Right lobe of liver (tissue), 6 donors: ENCODE results near the gene ATP8B3. TPM values are rescaled to one million over a fixed set of nuclear protein-coding genes. Genes with fewer than 3 reads are reported as not detected.

Source experiments
- ATAC-seq, 4 donors: fragments of 200-7000 bp; cut with Tn5 transposase; one replicate each; pipeline ENCODE4 v1.9.1; 2020; ENCODE audit warnings: mild to moderate bottlenecking in 4 of 4, moderate library complexity in 4 of 4
- DNase-seq, 3 donors: peaks; one replicate each; pipeline ENCODE4 v3.0.0-alpha.2; 2020
- H3K27ac ChIP-seq, 3 donors: fragments of 200-600 bp; one replicate each; pipeline ENCODE4 v1.8.0; 2022
- H3K27me3 ChIP-seq, 2 donors: fragments of 200-600 bp; one replicate each; pipeline ENCODE4 v1.8.0; 2022
- H3K36me3 ChIP-seq, 4 donors: fragments of 200-600 bp; sonication (generic) in 1 of 4; one replicate each; pipeline versions ENCODE4 v1.5.1 to v1.8.0; 2017 to 2022; ENCODE audit warnings: control low read depth in 1 of 4
- H3K4me1 ChIP-seq, 4 donors: fragments of 200-600 bp; sonication (generic) in 1 of 4; one replicate each; pipeline versions ENCODE4 v1.5.1 to v1.8.0; 2017 to 2022; ENCODE audit warnings: control low read depth in 1 of 4
- H3K4me3 ChIP-seq, 3 donors: fragments of 200-600 bp; one replicate each; pipeline ENCODE4 v1.8.0; 2022
- H3K9me3 ChIP-seq, 4 donors: fragments of 200-600 bp; sonication (generic) in 1 of 4; one replicate each; pipeline versions ENCODE4 v1.5.1 to v1.8.0; 2017 to 2022; ENCODE audit warnings: control low read depth in 1 of 4
- CTCF ChIP-seq, 4 donors: fragments of 200-600 bp in 3 of 4; fragments of 450-650 bp in 1 of 4; IDR thresholded peaks; one replicate each; pipeline versions ENCODE4 v1.5.1 to v1.8.0; 2016 to 2022; ENCODE audit warnings: antibody characterized with exemption in 4 of 4, mild to moderate bottlenecking in 2 of 4
- POLR2A ChIP-seq: fragments of 450-650 bp; IDR thresholded peaks from one replicate; pipeline ENCODE4 v1.6.1; 2017; ENCODE audit warnings: antibody characterized with exemption, mild to moderate bottlenecking
- WGBS: methylation state at CpG from one replicate; pipeline ENCODE4 v1.1.6; 2018; ENCODE audit warnings: low coverage, low lambda C conversion rate; ENCODE audit not compliant: insufficient coverage; ENCODE audit errors: missing lambda C conversion rate; 5-methylcytosine and 5-hydroxymethylcytosine counted together
- intact Hi-C, 2 donors: fragments of 100-400 bp; cut with DNase I; formaldehyde crosslinking; loops; one replicate each; pipeline versions ENCODE4 v1.11.2 to v1.14.1; 2022
- total RNA-seq, 6 experiments: library from RNA; depleted of rRNA in 2 of 6; stranded (reverse); fragments of >200 nt in 2 of 6; fragmentation: NEBNext Ultra II Directional in 3 of 6; extraction: Animal tissue kit (Norgen Biotek cat#: 25700) in 3 of 6; gene quantifications; one replicate each; pipeline versions ENCODE4 v1.1.0 to v1.2.4, GENCODE V29; 2016 to 2023
- donor health status: DM: no; HTN: yes; CAD: no.
- donor health status: DM: no; HTN: no; CAD: no.
- donor health status: DM: no; HTN: no; CAD: no.
- donor health status: DM: no; HTN: yes; CAD: no.
- donor health status: DM: no; HTN: yes; CAD: no.

Gene ATP8B3
- total RNA-seq, 6 experiments from 2014 or later: 0.86 to 5.7 (median 3.1) TPM

GRCh38 chr19:1745589-1746031, 66.5 kb downstream of the ATP8B3 start:
- no peak for TF ChIP-seq POLR2A
- no peak for TF ChIP-seq CTCF (IDR thresholded peaks at IDR 0.05)
- no peak overlapping the region for H3K27ac ChIP-seq
- peaks cover 0 to 7% (median 0%) of the 10 kb centered on the region in 4 donors for H3K4me1 ChIP-seq
- 6% methylated on average over 14 of the region's 14 CpGs for WGBS
- no peak for DNase-seq
- H3K36me3 ChIP-seq: no peaks in the 10 kb centered on the region
- H3K27me3 ChIP-seq: peaks cover 4 to 38% of the 10 kb centered on the region in 2 donors
- no peaks in the 10 kb centered on the region for H3K9me3 ChIP-seq
- no peak for ATAC-seq
- H3K4me3 ChIP-seq: no peak overlapping the region
- intact Hi-C loops: no loop called here

DNA sequence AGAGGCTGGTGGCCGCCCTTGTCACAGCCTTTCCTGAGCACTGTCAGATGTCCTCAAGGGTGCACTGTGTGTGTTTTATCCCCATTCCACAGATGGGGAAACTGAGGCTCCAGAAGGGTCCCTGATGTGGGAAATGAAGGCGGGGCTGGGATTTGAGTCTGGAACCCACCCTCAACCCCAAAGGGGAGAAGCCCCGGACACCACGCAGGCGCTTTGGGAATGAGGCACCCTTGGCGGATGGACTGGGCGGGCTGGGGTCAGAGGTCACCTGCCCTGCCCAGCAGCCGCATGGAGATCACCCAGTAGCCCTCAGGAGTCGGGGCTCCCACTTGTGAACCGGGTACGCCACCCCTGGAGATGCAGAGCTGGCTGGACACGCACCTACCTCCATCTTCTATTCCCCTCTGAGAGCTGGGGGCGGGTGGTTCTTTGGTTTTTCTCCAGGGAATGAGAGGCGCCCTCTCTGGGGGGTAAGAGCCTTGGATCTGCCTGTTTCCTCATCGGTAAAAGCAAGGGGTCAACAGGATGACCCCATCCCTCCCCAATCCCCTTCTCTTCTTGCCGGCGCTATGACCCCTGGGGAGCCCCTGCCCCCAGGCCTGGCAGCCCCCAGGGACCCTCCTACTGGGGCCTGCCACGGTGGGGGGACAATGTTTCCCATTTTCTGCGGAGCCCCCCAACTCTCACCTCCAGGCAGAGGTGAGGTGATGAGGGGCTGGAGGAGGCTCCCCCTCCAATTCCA, 67.1 kb downstream of the ATP8B3 start:
- DNase-seq (no peak), ATAC-seq (no peak)
- no peak for TF ChIP-seq POLR2A
- TF ChIP-seq CTCF (IDR thresholded peaks at IDR 0.05): no peak
- peaks cover 4 to 32% of the 10 kb centered on the region in 2 donors for H3K27me3 ChIP-seq
- no peak overlapping the region for H3K4me3 ChIP-seq
- no peaks in the 10 kb centered on the region for H3K36me3 ChIP-seq
- H3K4me1 ChIP-seq: peaks cover 0 to 7% (median 0%) of the 10 kb centered on the region in 4 donors
- whole genome bisulfite sequencing: 0% methylated on average over 5 of the region's 19 CpGs
- H3K9me3 ChIP-seq: no peaks in the 10 kb centered on the region
- intact Hi-C loops: no loop called here
- no peak overlapping the region for H3K27ac ChIP-seq

DNA sequence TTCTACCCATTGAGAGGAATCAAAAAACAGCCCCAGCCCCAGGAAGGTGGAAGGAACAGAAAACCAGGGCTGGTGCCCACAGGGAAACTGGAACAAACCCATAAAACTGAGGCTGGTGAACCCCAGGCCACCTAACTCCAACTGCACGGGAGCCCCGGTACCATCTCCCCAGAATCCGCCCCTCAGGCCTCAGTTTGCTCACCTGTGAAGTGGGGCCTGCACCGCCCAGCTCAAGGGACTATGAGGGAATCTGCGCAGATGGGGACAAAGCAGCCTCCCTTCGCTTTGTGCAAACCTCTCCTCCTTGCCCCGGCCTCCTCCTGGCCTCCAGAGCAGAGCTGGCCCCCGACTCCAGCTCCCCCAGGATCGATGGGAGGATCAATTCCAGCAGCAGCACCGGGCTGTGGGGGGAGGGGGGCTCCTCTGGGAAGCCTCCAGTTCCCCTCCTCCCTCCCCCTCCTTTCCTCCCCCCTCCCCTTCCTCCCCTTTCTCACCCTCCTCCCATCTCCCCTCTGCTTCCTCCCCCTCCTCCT, 67.9 kb downstream of the ATP8B3 start:
- Histone ChIP-seq H3K9me3 (no peaks in the 10 kb centered on the region), H3K4me1 (no peaks in the 10 kb centered on the region), H3K36me3 (no peaks in the 10 kb centered on the region), H3K27ac (no peak overlapping the region), H3K27me3 (peaks cover 4 to 29% of the 10 kb centered on the region in 2 donors), H3K4me3 (no peak overlapping the region)
- WGBS: 7% methylated on average over 3 of the region's 10 CpGs
- intact Hi-C loops: no loop called here
- DNase-seq: no peak
- TF ChIP-seq CTCF (IDR thresholded peaks at IDR 0.05) (no peak), POLR2A (no peak)
- no peak for ATAC-seq

DNA sequence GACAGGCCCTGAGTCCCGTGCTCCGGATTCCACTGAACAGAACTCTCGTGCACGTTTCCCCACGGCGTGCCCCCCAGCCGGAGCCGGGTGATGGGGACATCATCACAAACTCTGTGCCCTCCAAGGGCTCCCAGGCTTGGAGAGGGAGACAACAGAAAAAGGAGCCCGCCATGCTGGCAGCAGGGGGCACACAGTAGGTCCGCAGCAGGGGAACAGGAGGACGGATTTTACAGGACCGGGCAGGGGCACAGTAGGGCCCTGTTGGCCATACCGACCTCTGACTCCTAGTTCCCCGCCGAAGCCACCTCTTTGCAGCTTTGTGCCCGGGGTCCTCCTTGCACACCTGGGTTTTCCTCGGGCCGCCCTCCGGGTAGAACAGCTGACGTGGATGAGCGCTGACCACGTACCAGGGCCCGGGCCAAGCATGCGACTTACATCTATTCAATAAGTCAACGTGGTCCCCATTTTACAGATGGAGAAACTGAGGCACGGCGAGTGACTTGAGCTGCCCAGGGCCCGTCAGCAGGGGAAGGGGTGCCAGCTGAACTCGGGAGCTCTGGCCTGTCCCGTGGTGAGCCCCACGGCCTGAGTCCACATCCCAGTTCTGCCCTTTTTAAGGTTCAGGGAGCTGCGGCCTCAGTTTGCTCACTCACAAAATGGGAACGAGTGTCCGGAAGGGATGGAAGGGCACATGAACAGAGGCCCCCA, 68.9 kb downstream of the ATP8B3 start:
- Histone ChIP-seq H3K4me3 (no peak overlapping the region), H3K27ac (no peak overlapping the region), H3K27me3 (peaks cover 4 to 20% of the 10 kb centered on the region in 2 donors), H3K36me3 (no peaks in the 10 kb centered on the region), H3K4me1 (no peaks in the 10 kb centered on the region), H3K9me3 (no peaks in the 10 kb centered on the region)
- WGBS: 65% methylated on average over 10 of the region's 34 CpGs
- TF ChIP-seq POLR2A (no peak), CTCF (IDR thresholded peaks at IDR 0.05) (no peak)
- no peak for ATAC-seq
- DNase-seq: no peak
- intact Hi-C loops: no loop called here
